Panc1 (cell line): Measurements from ENCODE around the gene ESF1. TPM values are rescaled to one million over a fixed set of nuclear protein-coding genes. Genes with fewer than 3 reads are reported as not detected.

ENCODE experiments used
- ATAC-seq: fragments of 200-7000 bp; cut with Tn5 transposase; 2 replicates; pipeline ENCODE4 v1.9.1; 2020; ENCODE audit warnings: mild to moderate bottlenecking, moderate library complexity
- BruUV-seq: library from RNA; stranded (reverse); fragments of 400-500 nt; replicated peaks from 2 replicates; lab custom pipeline; 2021; lab: Mats Ljungman, UMichigan
- CTCF ChIA-PET: fragments of 300-600 bp; sonication (Branson Sonifier 250); formaldehyde crosslinking; loops from one replicate; lab custom pipeline; 2022; ENCODE audit warnings: antibody characterized with exemption; lab: Charles Lee
- POLR2A ChIA-PET: fragments of 300-600 bp; sonication (Branson Sonifier 250); formaldehyde crosslinking; loops from one replicate; lab custom pipeline; 2022; ENCODE audit warnings: antibody characterized with exemption; lab: Charles Lee
- DNase-seq: peaks from one replicate; pipeline ENCODE4 v3.0.0-alpha.2; 2010; ENCODE audit warnings: low read depth, low spot score
- H3K27ac ChIP-seq: 2 replicates; pipeline ENCODE4 v1.5.1; 2011; ENCODE audit warnings: mild to moderate bottlenecking, low read length, inconsistent platforms
- H3K27me3 ChIP-seq: fragments of 200-500 bp; sonication (Bioruptor generic); 2 replicates; pipeline ENCODE4 v1.6.0; 2014; ENCODE audit warnings: low read length, inconsistent platforms; ENCODE audit not compliant: control insufficient read depth, insufficient read depth
- H3K36me3 ChIP-seq: fragments of 200-500 bp; sonication (Bioruptor generic); 2 replicates; pipeline ENCODE4 v1.5.1; 2014; ENCODE audit warnings: inconsistent platforms, mild to moderate bottlenecking, low read length, moderate library complexity; ENCODE audit not compliant: control insufficient read depth, insufficient read depth
- H3K4me1 ChIP-seq: 2 replicates; pipeline ENCODE4 v1.5.1; 2011; ENCODE audit warnings: inconsistent platforms, mild to moderate bottlenecking, low read length, moderate library complexity; ENCODE audit not compliant: control insufficient read depth, insufficient read depth
- H3K4me3 ChIP-seq, 2 experiments: 2 replicates each; pipeline ENCODE4 v1.5.1; 2011 to 2012; ENCODE audit warnings: low read depth in 2 of 2, low read length in 2 of 2, mild to moderate bottlenecking in 2 of 2, inconsistent platforms in 1 of 2, moderate library complexity in 1 of 2
- H3K9me3 ChIP-seq: fragments of 200-500 bp; sonication (Bioruptor generic); 2 replicates; pipeline ENCODE4 v1.5.1; 2014; ENCODE audit warnings: low read depth, mild to moderate bottlenecking, inconsistent platforms, low read length, moderate library complexity; ENCODE audit not compliant: control insufficient read depth, insufficient read depth
- CTCF ChIP-seq: fragments of 450-650 bp; IDR thresholded peaks from 2 replicates; pipeline ENCODE4 v1.5.1; 2017; ENCODE audit warnings: mild to moderate bottlenecking
- POLR2AphosphoS5 ChIP-seq: IDR thresholded peaks from 2 replicates; pipeline ENCODE4 v1.6.1; 2012; ENCODE audit warnings: mild to moderate bottlenecking, low read depth, low read length, moderate library complexity
- SIN3A ChIP-seq: IDR thresholded peaks from 2 replicates; pipeline ENCODE4 v1.6.1; 2012; ENCODE audit warnings: low read depth, mild to moderate bottlenecking, low read length, moderate library complexity, borderline replicate concordance; ENCODE audit not compliant: insufficient read depth
- TCF7L2 ChIP-seq: IDR thresholded peaks from 2 replicates; pipeline ENCODE4 v1.6.1; 2011; ENCODE audit warnings: mild to moderate bottlenecking, low read depth, low read length, inconsistent platforms
- in situ Hi-C: cut with HindIII; loops from 2 replicates; pipeline ENCODE4 v1.10.0; 2016; ENCODE audit warnings: low sequenced_read_pairs, low pct_unique_long_range_greater_than_20kb
- intact Hi-C: fragments of 100-400 bp; cut with micrococcal nuclease; formaldehyde crosslinking; loops from one replicate; pipeline ENCODE4 v1.10.0; 2022; ENCODE audit not compliant: unreplicated experiment
- total RNA-seq: library from RNA; stranded (reverse); gene quantifications from one replicate; pipeline ENCODE4 v1.2.1, GENCODE V29; 2021; ENCODE audit not compliant: unreplicated experiment
- TF ChIP-seq, protein P1 (sequence below), 2 experiments: IDR thresholded peaks; 2 replicates each; pipeline ENCODE4 v1.6.1; 2011 to 2012; ENCODE audit warnings: low read depth in 2 of 2, control low read depth in 1 of 2, low read length in 1 of 2, mild to moderate bottlenecking in 1 of 2, moderate library complexity in 1 of 2; ENCODE audit not compliant: insufficient read depth in 1 of 2

Gene ESF1
- total RNA-seq, 1 experiment from 2014 or later: 26.4 TPM

DNA sequence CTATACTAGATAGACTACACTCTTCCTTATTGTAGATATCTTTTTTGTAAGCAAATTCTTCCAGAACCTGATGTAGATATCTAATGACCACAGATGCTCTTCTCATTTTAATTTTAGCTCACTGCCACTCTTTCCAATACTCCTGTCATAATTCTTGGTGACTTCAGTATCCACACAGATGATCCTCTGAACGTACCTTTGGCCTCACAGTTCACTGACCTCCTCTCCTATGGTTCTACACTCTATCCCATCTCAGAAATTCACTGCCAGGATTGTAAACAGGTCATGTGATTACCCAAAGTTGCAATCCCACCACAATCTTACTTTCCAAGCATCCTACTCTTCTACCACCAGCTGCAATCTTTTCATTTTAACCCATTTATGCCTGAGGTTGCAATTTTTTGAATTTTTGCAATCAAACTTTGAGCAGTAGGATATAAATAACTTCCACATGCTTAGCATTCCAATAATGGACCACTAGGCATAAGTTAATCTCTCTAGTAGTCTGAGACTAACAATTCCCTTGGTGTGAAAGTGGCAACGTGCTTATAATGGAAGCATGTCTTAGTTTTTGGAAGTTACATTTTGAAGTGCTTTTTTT, 31.2 kb downstream of the ESF1 start:
- no peak for ATAC-seq
- Histone ChIP-seq H3K27me3 (no peaks in the 10 kb centered on the region), H3K36me3 (peaks cover 26% of the 10 kb centered on the region), H3K4me1 (no peaks in the 10 kb centered on the region), H3K27ac (no peak overlapping the region), H3K4me3 (no peak overlapping the region), H3K9me3 (no peaks in the 10 kb centered on the region)
- DNase-seq: no peak
- no TSS peak for BruUV-seq
- ChIA-PET CTCF (interaction anchor here (0.5 kb wide), 1 partner anchor 358 kb away, joined by 5 read pairs; no protein-coding TSS in a partner anchor), POLR2A (no interaction called here)
- TF ChIP-seq POLR2AphosphoS5 (no peak), TCF7L2 (no peak), SIN3A (no peak), CTCF (no peak)
- TF ChIP-seq, protein P1, sequence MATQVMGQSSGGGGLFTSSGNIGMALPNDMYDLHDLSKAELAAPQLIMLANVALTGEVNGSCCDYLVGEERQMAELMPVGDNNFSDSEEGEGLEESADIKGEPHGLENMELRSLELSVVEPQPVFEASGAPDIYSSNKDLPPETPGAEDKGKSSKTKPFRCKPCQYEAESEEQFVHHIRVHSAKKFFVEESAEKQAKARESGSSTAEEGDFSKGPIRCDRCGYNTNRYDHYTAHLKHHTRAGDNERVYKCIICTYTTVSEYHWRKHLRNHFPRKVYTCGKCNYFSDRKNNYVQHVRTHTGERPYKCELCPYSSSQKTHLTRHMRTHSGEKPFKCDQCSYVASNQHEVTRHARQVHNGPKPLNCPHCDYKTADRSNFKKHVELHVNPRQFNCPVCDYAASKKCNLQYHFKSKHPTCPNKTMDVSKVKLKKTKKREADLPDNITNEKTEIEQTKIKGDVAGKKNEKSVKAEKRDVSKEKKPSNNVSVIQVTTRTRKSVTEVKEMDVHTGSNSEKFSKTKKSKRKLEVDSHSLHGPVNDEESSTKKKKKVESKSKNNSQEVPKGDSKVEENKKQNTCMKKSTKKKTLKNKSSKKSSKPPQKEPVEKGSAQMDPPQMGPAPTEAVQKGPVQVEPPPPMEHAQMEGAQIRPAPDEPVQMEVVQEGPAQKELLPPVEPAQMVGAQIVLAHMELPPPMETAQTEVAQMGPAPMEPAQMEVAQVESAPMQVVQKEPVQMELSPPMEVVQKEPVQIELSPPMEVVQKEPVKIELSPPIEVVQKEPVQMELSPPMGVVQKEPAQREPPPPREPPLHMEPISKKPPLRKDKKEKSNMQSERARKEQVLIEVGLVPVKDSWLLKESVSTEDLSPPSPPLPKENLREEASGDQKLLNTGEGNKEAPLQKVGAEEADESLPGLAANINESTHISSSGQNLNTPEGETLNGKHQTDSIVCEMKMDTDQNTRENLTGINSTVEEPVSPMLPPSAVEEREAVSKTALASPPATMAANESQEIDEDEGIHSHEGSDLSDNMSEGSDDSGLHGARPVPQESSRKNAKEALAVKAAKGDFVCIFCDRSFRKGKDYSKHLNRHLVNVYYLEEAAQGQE (IDR thresholded peaks at IDR 0.05; ENCODE audit: insufficient read depth in 1 of 2, low read depth in 2 of 2, low read length in 1 of 2): no peak
- intact Hi-C loops: no loop called here
- in situ Hi-C loops: no loop called here

DNA sequence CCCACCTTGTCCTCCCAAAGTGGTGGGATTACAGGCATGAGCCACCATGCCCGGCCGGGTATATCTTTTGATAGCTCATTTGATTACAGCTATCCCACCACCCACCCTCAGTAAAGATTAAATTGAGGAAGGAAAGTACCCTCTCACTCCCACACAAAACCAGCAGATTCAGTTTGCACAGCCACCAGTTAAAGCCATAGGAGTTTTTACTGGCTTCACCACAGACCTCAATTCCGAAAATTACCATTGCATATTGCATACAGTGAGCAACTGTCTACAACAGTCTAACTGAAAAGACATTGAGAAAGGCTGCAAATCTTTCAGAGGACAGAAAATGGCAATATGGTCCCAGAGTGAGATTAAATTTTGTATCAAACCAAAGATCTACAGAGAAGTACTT, 34.9 kb downstream of the ESF1 start:
- ChIA-PET CTCF (no interaction called here), POLR2A (no interaction called here)
- Histone ChIP-seq H3K4me3 (no peak overlapping the region), H3K4me1 (no peaks in the 10 kb centered on the region), H3K9me3 (no peaks in the 10 kb centered on the region), H3K27ac (no peak overlapping the region), H3K36me3 (peaks cover 5% of the 10 kb centered on the region), H3K27me3 (no peaks in the 10 kb centered on the region)
- in situ Hi-C loops (no loop called here), intact Hi-C loops (no loop called here)
- no peak for TF ChIP-seq SIN3A
- TF ChIP-seq POLR2AphosphoS5: no peak
- no peak for TF ChIP-seq TCF7L2
- TF ChIP-seq, protein P1 (IDR thresholded peaks at IDR 0.05; ENCODE audit: insufficient read depth in 1 of 2, low read depth in 2 of 2, low read length in 1 of 2): no peak
- TF ChIP-seq CTCF: no peak
- BruUV-seq: no TSS peak
- no peak for ATAC-seq
- DNase-seq: no peak
